Bone marrow (tissue), 2 donors: ENCODE results near the gene ALKBH7.
A peak's percentile ranks its signal among the peaks of the same experiment; 100 is the strongest.
"Not testable (repeated sequence)": the region's sequence is repeated elsewhere in the genome, so short reads cannot be mapped to it uniquely, and the experiment has no call there.

Experiments used
- DNase-seq, 2 donors: peaks; one replicate each; lab custom pipeline; 2025; lab: John Stamatoyannopoulos, UW

Gene ALKBH7

GRCh38 chr19:6372594-6373095 is at the start of gene ALKBH7:
Gene ALKBH7, plus strand, starts transcription at chr19:6372794. Its CDS starts 27 bp downstream, at chr19:6372821.
- DNase-seq, result peak; percentile 96 to 99

- no peak for DNase-seq
Observed at GRCh38 chr19:6324757-6325156, 47.8 kb upstream of the ALKBH7 start.

- DNase-seq, result no peak
Observed at GRCh38 chr19:6325614-6326013, 47.0 kb upstream of the ALKBH7 start.

GRCh38 chr19:6326815-6327214 is 45.8 kb upstream of the ALKBH7 start:
- DNase-seq, result no peak

- no peak for DNase-seq
Observed at GRCh38 chr19:6333439-6333838, 39.2 kb upstream of the ALKBH7 start, which contains the start of gene ACER1. Gene ACER1, minus strand, starts transcription at chr19:6333612. Its CDS starts 61 bp downstream, at chr19:6333551.

- no peak for DNase-seq
Observed at GRCh38 chr19:6334490-6335285, 37.9 kb upstream of the ALKBH7 start.

GRCh38 chr19:6340493-6341201 is 31.9 kb upstream of the ALKBH7 start:
- DNase-seq, result no peak

- no peak for DNase-seq
Observed at GRCh38 chr19:6343462-6343861, 29.1 kb upstream of the ALKBH7 start.

GRCh38 chr19:6349271-6349670 is 23.3 kb upstream of the ALKBH7 start:
- not testable (repeated sequence) for DNase-seq

GRCh38 chr19:6350688-6351087 is 21.9 kb upstream of the ALKBH7 start:
- DNase-seq, result no peak

GRCh38 chr19:6352381-6353165 is 20.0 kb upstream of the ALKBH7 start:
- DNase-seq, result no peak

- no peak for DNase-seq
Observed at GRCh38 chr19:6354098-6354674, 18.4 kb upstream of the ALKBH7 start.

GRCh38 chr19:6355321-6356040 is 17.1 kb upstream of the ALKBH7 start:
- DNase-seq, result not testable (repeated sequence)

- no peak for DNase-seq
Observed at GRCh38 chr19:6357174-6357573, 15.4 kb upstream of the ALKBH7 start.

- DNase-seq, result no peak
Observed at GRCh38 chr19:6358003-6358402, 14.6 kb upstream of the ALKBH7 start.

- DNase-seq, result no peak
Observed at GRCh38 chr19:6359568-6360341, 12.8 kb upstream of the ALKBH7 start.

GRCh38 chr19:6360445-6360844 is 12.1 kb upstream of the ALKBH7 start:
- DNase-seq, result not testable (repeated sequence)

GRCh38 chr19:6360857-6361216 is 11.8 kb upstream of the ALKBH7 start:
- not testable (repeated sequence) for DNase-seq

- DNase-seq, result no peak
Observed at GRCh38 chr19:6362027-6362350, 10.6 kb upstream of the ALKBH7 start.

GRCh38 chr19:6362351-6362801 is 10.2 kb upstream of the ALKBH7 start:
- DNase-seq, result no peak
